ENCODE data around the gene CDK5RAP1.

DNA sequence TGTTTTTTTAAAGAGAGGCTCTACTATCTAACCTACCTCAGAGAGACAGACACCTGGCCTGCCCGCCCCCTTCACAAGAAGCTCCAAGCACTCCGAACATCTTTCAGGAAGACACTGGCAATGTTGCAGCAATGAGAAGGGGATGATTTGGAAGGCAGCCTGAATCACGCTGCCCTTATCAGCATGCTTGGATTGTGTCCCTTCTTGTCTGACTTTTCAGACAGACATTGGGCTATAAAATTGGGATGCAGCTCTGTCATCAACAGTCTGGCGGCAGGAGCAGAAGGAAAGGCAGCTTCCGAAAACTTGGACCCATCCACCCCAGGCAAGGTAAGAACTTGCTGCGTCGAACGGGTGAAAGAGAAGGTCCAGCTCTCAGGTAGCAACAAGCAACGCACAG, 56.0 kb downstream of the CDK5RAP1 start:
- TF ChIP-seq CTCF (IDR thresholded peaks at IDR 0.05) (no peak), EP300 (IDR thresholded peaks at IDR 0.05) (no peak), POLR2A (IDR thresholded peaks at IDR 0.05) (no peak), POLR2AphosphoS5 (IDR thresholded peaks at IDR 0.05) (no peak)

All from sigmoid colon (tissue), 4 donors.